Measurements from ENCODE around the gene DNM3.

Gene DNM3

GRCh38 chr1:171940368-171940767 is 99.1 kb downstream of the DNM3 start:
- H3K9ac ChIP-seq (ENCODE audit: low read length): no peak overlapping the region
- no peaks in the 10 kb centered on the region for H4K20me1 ChIP-seq (ENCODE audit: low read depth, low read length)
- no peak overlapping the region for H3K4me3 ChIP-seq (ENCODE audit: insufficient read depth, low read length, poor library complexity, severe bottlenecking)
- no peaks in the 10 kb centered on the region for H3K9me3 ChIP-seq (ENCODE audit: insufficient read depth, low read length)
- H3K27me3 ChIP-seq (ENCODE audit: low read length): no peaks in the 10 kb centered on the region
- no peak for TF ChIP-seq CTCF (IDR thresholded peaks at IDR 0.05; ENCODE audit: insufficient read depth, low read length, poor library complexity, severe bottlenecking)
- TF ChIP-seq EZH2phosphoT487 (conservative IDR thresholded peaks at IDR 0.05; ENCODE audit: low read length): no peak
- no peaks in the 10 kb centered on the region for H3F3A ChIP-seq (ENCODE audit: insufficient read depth)
- no peaks in the 10 kb centered on the region for H3K9me2 ChIP-seq (replicated peaks; ENCODE audit: insufficient read depth, low read length)
- no peak overlapping the region for H2AFZ ChIP-seq (ENCODE audit: low read depth, low read length, severe bottlenecking)
- H3K27ac ChIP-seq (ENCODE audit: low read depth, low read length): no peak overlapping the region
- H3K79me2 ChIP-seq (ENCODE audit: insufficient read depth, low read length): no peaks in the 10 kb centered on the region
- no peak overlapping the region for H3K4me2 ChIP-seq (ENCODE audit: low read depth, low read length, poor library complexity, severe bottlenecking)
- no peaks in the 10 kb centered on the region for H3K36me3 ChIP-seq (ENCODE audit: low read length)

- no peak overlapping the region for H3K4me2 ChIP-seq (ENCODE audit: low read depth, low read length, poor library complexity, severe bottlenecking)
- H3K79me2 ChIP-seq (ENCODE audit: insufficient read depth, low read length): no peaks in the 10 kb centered on the region
- TF ChIP-seq CTCF (IDR thresholded peaks at IDR 0.05; ENCODE audit: insufficient read depth, low read length, poor library complexity, severe bottlenecking): no peak
- no peak for TF ChIP-seq EZH2phosphoT487 (conservative IDR thresholded peaks at IDR 0.05; ENCODE audit: low read length)
Observed at GRCh38 chr1:171941920-171942319, 100.6 kb downstream of the DNM3 start.

GRCh38 chr1:171943973-171944561 is 102.8 kb downstream of the DNM3 start:
- Histone ChIP-seq H2AFZ (ENCODE audit: low read depth, low read length, severe bottlenecking) (no peak overlapping the region), H3K4me3 (ENCODE audit: insufficient read depth, low read length, poor library complexity, severe bottlenecking) (no peak overlapping the region), H3K27me3 (ENCODE audit: low read length) (no peaks in the 10 kb centered on the region), H3K9ac (ENCODE audit: low read length) (no peak overlapping the region), H3K9me2 (replicated peaks; ENCODE audit: insufficient read depth, low read length) (no peaks in the 10 kb centered on the region), H3K27ac (ENCODE audit: low read depth, low read length) (no peak overlapping the region), H3K9me3 (ENCODE audit: insufficient read depth, low read length) (no peaks in the 10 kb centered on the region), H3K36me3 (ENCODE audit: low read length) (no peaks in the 10 kb centered on the region), H3F3A (ENCODE audit: insufficient read depth) (no peaks in the 10 kb centered on the region), H3K79me2 (ENCODE audit: insufficient read depth, low read length) (no peaks in the 10 kb centered on the region), H3K4me2 (ENCODE audit: low read depth, low read length, poor library complexity, severe bottlenecking) (no peak overlapping the region), H4K20me1 (ENCODE audit: low read depth, low read length) (no peaks in the 10 kb centered on the region)
- TF ChIP-seq EZH2phosphoT487 (conservative IDR thresholded peaks at IDR 0.05; ENCODE audit: low read length) (no peak), CTCF (IDR thresholded peaks at IDR 0.05; ENCODE audit: insufficient read depth, low read length, poor library complexity, severe bottlenecking) (no peak)

More at GRCh38 chr1:171941920-171942319, 100.6 kb downstream of the DNM3 start:
- no peaks in the 10 kb centered on the region for H4K20me1 ChIP-seq (ENCODE audit: low read depth, low read length)
- no peaks in the 10 kb centered on the region for H3F3A ChIP-seq (ENCODE audit: insufficient read depth)
- H3K27ac ChIP-seq (ENCODE audit: low read depth, low read length): no peak overlapping the region
- H3K4me3 ChIP-seq (ENCODE audit: insufficient read depth, low read length, poor library complexity, severe bottlenecking): no peak overlapping the region
- no peak overlapping the region for H3K9ac ChIP-seq (ENCODE audit: low read length)
- H3K36me3 ChIP-seq (ENCODE audit: low read length): no peaks in the 10 kb centered on the region
- no peaks in the 10 kb centered on the region for H3K9me3 ChIP-seq (ENCODE audit: insufficient read depth, low read length)
- no peak overlapping the region for H2AFZ ChIP-seq (ENCODE audit: low read depth, low read length, severe bottlenecking)
- no peaks in the 10 kb centered on the region for H3K9me2 ChIP-seq (replicated peaks; ENCODE audit: insufficient read depth, low read length)
- H3K27me3 ChIP-seq (ENCODE audit: low read length): no peaks in the 10 kb centered on the region
